ENCODE data around the gene MPO. TPM values are rescaled to one million over a fixed set of nuclear protein-coding genes. Genes with fewer than 3 reads are reported as not detected.

Gene MPO
- total and polyA plus RNA-seq, 10 of the 15 experiments (the other 5 are each of a cell fraction or from before 2014, with no cell fraction given): 0.06 to 0.49 (median 0.14) TPM

GRCh38 chr17:58245428-58246103, 35.2 kb downstream of the MPO start:
- ATAC-seq (no peak), DNase-seq (ENCODE audit: low read depth, low spot score) (no peak), FAIRE-seq (no peak)
- Histone ChIP-seq H3K27me3 (replicated peaks in 1 of 2; ENCODE audit: control insufficient read depth in 2 of 2, insufficient read depth in 2 of 2, low read length in 1 of 2) (peaks cover 0 to under 1% of the 10 kb centered on the region in 2 experiments; a peak in 1 of 4 replicates), H3K4me1 (ENCODE audit: control insufficient read depth, insufficient read depth, low read length) (peaks cover 6% of the 10 kb centered on the region), H3K4me2 (ENCODE audit: control insufficient read depth, insufficient read depth) (no peak overlapping the region), H3K79me2 (ENCODE audit: control insufficient read depth, insufficient read depth, low read length) (no peaks in the 10 kb centered on the region), H3K9me3 (replicated peaks; ENCODE audit: control insufficient read depth, insufficient read depth, low read length) (no peaks in the 10 kb centered on the region), H3K4me3 (no peak overlapping the region), H2AFZ (ENCODE audit: control insufficient read depth, low read depth, low read length) (no peak overlapping the region), H3K27ac (ENCODE audit: control insufficient read depth, insufficient read depth) (no peak overlapping the region), H3K36me3 (ENCODE audit: control insufficient read depth in 2 of 2, insufficient read depth in 2 of 2, low read length in 1 of 2) (no peaks in the 10 kb centered on the region), H3K9ac (ENCODE audit: control insufficient read depth, insufficient read depth, low read length) (no peak overlapping the region), H4K20me1 (ENCODE audit: control insufficient read depth, insufficient read depth) (no peaks in the 10 kb centered on the region)
- POLR2A ChIA-PET: no interaction called here
- SMC1A ChIA-PET (ENCODE audit: uncharacterized antibody, unreplicated experiment): interaction anchor here (1.1 to 1.6 kb wide), 3 partner anchors 15 to 46 kb away, joined by 3 to 4 read pairs (median 3); no protein-coding TSS in a partner anchor
- CTCF ChIA-PET: no interaction called here
- RAD21 ChIA-PET (ENCODE audit: unreplicated experiment): interaction anchor here (0.5 to 1.1 kb wide), 2 partner anchors 19 to 190 kb away, joined by 3 to 5 read pairs; no protein-coding TSS in a partner anchor
- no peak for TF ChIP-seq TARDBP (IDR thresholded peaks at IDR 0.05; ENCODE audit: borderline replicate concordance)
- no peak for TF ChIP-seq FOS (IDR thresholded peaks at IDR 0.05; ENCODE audit: borderline replicate concordance, extremely low read depth, insufficient read length)
- TF ChIP-seq NFIC (IDR thresholded peaks at IDR 0.05; ENCODE audit: low read depth, low read length): no peak
- TF ChIP-seq RB1 (IDR thresholded peaks at IDR 0.05; ENCODE audit: borderline replicate concordance): no peak
- TF ChIP-seq CHD2 (IDR thresholded peaks at IDR 0.05; ENCODE audit: borderline replicate concordance, low read depth, low read length): no peak
- no peak for TF ChIP-seq POLR2AphosphoS5 (IDR thresholded peaks at IDR 0.05; ENCODE audit: low read length)
- no peak for TF ChIP-seq RAD21 (IDR thresholded peaks at IDR 0.05; ENCODE audit: insufficient read depth, low read depth, low read length)
- no peak for TF ChIP-seq ESRRA (IDR thresholded peaks at IDR 0.05; ENCODE audit: low read length)
- TF ChIP-seq HDAC6 (IDR thresholded peaks at IDR 0.05; ENCODE audit: unreplicated experiment): no peak
- intact Hi-C loops (cut with micrococcal nuclease; ENCODE audit: unreplicated experiment) (no loop called here), in situ Hi-C loops (cut with MboI) (no loop called here)
- no TSS peak for BruUV-seq (replicated peaks)
- 68% methylated on average over 10 of the region's 10 CpGs for WGBS (ENCODE audit: insufficient coverage, insufficient replicate concordance, low lambda C conversion rate, missing lambda C conversion rate)

Data from GM12878 (cell line).